Myocyte (in vitro differentiated cells): ENCODE results near the gene RANBP3. TPM values are rescaled to one million over a fixed set of nuclear protein-coding genes. Genes with fewer than 3 reads are reported as not detected.

Experiments
- DNase-seq: peaks from one replicate; pipeline ENCODE4 v3.0.0-alpha.2; 2012; ENCODE audit warnings: low read depth
- total RNA-seq: library from RNA; depleted of rRNA; stranded (reverse); fragments of >200 nt; gene quantifications from 2 replicates; pipeline ENCODE4 v1.2.3, GENCODE V29; 2014

Gene RANBP3
- total RNA-seq, 1 donor from 2014 or later: 50.3 TPM

DNA sequence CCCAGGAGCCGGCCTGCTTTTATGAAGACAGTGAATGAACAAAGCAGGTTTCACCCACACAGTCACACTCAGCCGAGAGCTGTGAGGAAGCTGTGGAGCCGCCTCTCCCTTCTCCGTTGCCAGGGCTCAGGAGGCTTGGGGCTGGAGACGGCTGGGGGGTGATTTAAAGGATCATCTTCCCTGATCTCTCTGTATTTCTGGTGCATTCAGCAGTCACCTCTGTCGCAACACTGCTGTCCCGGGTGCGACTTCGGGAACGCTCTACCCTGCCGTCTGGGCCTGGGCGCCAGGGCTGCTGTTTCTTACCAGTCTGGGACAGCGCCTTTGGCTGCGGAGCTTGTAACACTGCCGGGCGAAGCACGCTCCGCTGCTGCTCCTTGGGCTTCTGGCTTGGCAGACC, 45.8 kb downstream of the RANBP3 start:
- no peak for DNase-seq

- DNase-seq: no peak
Observed at GRCh38 chr19:5931251-5931650, 46.7 kb downstream of the RANBP3 start.

- DNase-seq: no peak
Observed at GRCh38 chr19:5929625-5930024, 48.3 kb downstream of the RANBP3 start.

- DNase-seq: no peak
Observed at GRCh38 chr19:5929179-5929578, 48.8 kb downstream of the RANBP3 start.

GRCh38 chr19:5927441-5927821, 50.5 kb downstream of the RANBP3 start:
- no peak for DNase-seq

DNA sequence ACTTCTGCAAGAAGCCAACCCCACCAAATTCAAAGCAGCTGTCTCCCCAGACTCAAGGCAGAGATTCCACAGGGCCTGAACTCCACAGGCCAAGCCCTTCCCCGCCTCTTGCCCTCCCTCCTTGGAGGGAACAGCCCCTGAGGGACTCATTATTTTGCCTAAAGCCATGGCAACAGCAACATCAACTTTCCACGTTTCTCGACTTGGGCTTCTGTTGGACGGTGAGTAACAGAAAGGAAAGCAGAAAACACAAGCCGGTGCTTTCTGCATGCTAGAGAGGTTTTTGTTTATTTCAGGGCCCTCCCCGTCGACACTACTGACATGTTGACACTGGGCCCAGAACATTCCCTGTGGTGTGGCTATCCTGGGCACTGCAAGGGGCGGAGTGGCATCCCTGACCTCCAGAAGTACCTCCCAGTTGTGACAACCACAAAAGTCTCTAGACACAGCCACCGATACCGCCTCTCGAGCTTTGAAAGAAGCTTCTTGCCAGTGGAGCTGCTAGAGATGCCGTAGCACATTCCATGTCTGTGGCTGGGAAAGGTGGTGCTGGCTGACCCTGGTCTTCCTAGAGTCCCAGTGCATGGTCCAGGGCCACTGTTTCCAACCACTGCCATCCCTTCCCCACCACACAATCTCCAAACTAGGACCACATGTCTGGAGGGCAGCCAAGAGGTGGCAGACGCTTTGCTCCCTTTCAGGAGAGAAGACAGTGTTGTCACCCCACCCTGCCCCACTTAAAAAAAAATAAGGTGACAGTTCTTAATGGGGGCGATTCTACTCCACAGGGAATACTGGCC, 51.1 kb downstream of the RANBP3 start:
- peak; percentile 92 for DNase-seq

GRCh38 chr19:5925830-5926427, 52.0 kb downstream of the RANBP3 start:
- DNase-seq: no peak

DNA sequence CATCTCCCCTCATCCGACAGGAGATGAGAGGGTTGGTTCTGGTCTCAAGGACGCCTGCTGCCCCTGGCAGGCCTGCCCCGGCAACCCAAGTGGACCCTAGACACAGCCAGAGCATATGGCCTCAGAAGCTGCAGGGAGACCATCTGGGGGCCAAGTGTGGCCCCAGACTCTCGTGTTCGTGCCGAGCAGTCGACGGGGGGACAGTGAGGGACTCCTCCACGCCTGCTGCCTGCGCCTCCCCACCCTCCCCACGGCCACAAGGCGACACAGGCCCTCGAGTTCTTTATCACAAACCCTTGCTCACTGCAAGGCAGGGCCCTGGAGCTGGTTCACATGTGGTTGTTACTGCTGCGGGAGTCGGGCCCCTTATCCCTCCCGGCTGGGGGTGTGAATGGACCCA, 54.6 kb downstream of the RANBP3 start:
- DNase-seq: no peak

GRCh38 chr19:5922161-5922545, 55.8 kb downstream of the RANBP3 start:
- DNase-seq: no peak

GRCh38 chr19:5921516-5922160, 56.3 kb downstream of the RANBP3 start:
- DNase-seq: no peak

DNA sequence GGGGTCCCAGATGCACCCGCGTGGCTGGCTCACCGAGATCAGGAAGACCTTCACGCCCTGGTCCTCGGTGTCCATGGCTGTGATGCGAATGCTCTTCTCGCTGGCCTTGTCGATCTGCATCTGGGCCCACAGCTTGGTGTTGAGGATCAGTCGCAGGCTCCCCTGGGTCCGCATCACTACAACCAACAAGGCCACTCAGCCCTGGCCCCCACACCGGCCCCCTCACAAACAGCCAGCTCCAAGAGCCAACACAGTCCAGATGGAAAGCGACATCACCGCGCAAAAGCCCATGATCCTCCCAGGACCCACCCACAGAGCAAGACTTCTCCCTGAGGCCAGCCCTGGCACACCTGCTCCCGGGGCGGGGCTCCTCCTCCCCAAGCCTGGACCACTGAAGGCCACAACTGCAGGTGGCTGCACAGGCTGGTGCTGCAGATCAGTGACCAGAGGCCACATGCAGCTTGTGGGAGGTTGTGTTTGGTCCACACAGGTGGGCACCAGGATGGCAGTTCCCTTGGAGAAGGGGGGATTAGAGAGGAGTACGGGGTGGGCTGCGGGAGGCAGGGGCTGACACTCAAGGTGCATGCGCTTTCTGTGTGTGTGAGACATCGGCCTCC, 59.4 kb downstream of the RANBP3 start:
- no peak for DNase-seq

DNA sequence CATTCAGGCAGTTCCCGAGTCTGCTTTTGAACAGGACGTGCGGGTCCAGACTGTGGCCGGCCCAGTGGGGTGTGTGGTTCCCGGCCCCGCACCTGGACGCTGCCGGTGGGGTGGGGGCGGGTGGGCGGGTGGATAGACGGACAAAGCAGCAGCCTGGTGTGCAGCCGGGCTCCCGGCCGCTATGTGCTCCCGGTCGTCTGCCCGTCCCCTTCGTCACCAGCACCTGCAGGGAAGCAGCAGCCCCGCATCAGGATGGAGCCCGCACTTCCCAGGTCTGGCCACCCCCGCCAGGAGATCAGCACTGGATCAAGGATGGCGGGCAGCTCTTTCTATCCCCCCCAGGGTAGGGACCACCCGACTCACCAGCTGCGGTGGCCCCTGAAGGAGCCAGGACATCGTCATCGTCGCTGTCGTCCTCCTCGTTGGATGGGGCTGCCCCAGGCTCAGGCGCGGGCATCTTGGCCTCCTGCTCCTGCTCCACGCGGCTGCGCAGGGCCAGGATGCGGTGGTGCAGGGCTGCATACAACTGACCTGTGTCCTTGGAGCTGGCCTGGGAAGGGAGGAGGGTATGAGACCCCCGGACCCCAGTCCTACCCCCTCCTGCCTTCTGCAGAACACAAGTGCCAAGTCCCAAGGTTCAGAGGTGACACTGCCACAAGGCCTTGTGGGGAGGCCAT, 60.4 kb downstream of the RANBP3 start:
- no peak for DNase-seq

DNA sequence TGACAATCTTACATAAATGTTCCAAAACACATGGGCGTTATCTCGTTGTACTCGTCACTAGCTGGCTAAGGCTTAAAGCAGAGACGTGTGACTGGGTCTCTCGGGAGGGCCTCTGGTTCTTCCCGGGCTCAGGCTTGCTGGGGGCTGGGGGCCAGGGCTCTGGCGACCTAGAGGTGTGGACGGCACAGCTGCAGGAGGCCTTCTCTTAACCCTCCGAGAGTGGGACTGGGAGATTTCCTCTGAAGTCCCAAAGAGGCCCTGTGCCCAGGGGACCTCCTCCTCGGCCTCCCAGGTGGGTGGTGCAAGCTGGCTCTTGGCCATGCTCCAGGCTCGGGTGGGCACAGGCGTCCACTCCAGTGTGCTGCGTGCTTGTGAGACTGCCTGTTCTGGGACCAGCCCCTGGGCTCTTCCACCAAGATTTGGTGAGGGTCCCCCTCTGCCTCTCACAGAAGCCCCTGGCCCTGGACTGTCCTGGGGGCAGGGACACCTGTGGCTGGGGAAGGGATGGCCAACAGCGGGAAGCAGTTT, 61.7 kb downstream of the RANBP3 start:
- no peak for DNase-seq

DNA sequence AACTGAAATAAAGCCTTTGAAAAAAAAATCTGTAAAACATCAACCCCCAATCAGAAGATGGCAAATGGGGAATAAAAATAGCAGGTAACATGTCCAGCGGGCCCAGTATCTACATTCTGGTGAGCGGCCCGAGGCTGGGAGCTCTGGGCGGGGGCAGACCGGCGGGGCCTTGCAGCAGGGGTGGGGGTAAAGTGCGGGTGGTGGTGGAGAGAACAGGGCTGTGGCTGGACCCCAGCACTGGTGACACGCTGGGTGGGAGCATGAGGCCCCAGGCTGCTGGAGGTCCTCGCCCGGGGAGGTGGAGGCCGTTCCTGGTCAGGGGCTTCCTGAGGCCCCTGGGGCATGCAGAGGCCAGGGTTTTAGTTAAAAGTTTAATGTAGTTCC, 62.2 kb downstream of the RANBP3 start:
- no peak for DNase-seq

GRCh38 chr19:5914946-5915781, 62.8 kb downstream of the RANBP3 start:
- no peak for DNase-seq

DNA sequence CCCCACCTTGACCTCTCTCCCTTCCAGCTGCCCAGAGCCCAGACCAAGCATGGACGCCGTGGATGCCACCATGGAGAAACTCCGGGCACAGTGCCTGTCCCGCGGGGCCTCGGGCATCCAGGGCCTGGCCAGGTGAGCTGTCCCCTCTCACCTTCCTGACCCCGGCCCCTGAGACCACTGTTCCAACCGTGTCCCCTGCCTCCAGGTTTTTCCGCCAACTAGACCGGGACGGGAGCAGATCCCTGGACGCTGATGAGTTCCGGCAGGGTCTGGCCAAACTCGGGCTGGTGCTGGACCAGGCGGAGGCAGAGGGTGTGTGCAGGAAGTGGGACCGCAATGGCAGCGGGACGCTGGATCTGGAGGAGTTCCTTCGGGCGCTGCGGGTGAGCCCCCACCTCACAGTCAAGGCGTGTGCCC, 63.6 kb downstream of the RANBP3 start:
- no peak for DNase-seq

DNA sequence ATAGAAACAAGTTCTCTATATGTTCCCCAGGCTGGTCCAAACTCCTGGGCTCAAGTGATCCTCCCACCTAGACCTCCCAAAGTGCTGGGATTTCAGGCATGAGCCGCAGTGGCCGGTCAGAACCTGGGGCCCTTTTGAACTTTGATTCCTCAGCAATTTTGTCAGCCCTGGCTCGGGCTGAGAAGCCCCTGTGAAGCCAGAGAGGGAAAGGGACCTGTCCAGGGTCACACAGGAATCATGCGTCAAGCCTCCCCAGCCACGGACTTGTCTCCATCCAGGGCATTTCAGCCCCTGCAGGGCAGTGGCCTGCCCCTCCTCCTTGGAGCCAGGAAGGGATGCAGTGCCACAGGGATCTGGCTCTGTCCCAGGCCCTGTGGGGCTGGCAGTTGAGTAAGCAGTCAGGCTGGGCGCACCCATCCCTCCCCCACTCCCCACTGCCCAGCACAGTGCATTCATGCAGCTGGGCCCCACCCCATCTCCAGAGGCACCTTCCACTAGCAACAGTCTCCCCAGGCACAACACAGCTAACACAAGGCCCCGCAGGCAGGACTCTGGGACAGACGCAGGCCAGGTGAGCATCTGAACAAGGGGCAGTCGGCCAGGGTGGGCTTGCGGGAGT, 64.1 kb downstream of the RANBP3 start, which contains the start of gene CAPS:
CAPS (plus strand) TSS at position 516 of the 619 bp plus-strand sequence. CDS start 153 bp downstream, outside the sequence.
- DNase-seq: peak; percentile 64

GRCh38 chr19:5911366-5911765, 66.6 kb downstream of the RANBP3 start:
- no peak for DNase-seq

DNA sequence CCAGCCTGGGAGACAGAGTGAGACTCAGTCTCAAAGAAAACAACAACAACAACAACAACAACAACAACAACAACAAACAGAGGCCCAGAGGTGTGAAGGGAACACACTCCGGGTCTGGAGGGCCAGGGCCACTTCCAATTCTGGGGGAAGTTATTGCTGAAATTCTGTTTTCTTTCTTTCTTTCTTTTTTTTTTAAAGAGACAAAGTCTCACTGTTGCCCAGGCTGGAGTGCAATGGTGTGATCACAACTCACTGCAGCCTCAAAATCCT, 67.4 kb downstream of the RANBP3 start:
- DNase-seq: no peak
